Upper lobe of left lung (tissue), 4 donors: Measurements from ENCODE around the gene IGSF9.

ENCODE experiments used
- CTCF ChIP-seq, 6 experiments: fragments of 450-650 bp in 4 of 6; fragments of 200-600 bp in 2 of 6; sonication (generic) in 2 of 6; IDR thresholded peaks; one replicate each; pipeline ENCODE4 v1.5.1; 2016 to 2019; ENCODE audit warnings: antibody characterized with exemption in 6 of 6
- EP300 ChIP-seq, 4 donors: sonication (generic); formaldehyde crosslinking; IDR thresholded peaks; one replicate each; pipeline ENCODE4 v1.5.1; 2017; ENCODE audit warnings: antibody characterized with exemption in 4 of 4, control low read depth in 2 of 4
- POLR2A ChIP-seq, 4 donors: fragments of 450-650 bp; IDR thresholded peaks; one replicate each; pipeline ENCODE4 v1.5.1; 2016 to 2017; ENCODE audit warnings: antibody characterized with exemption in 4 of 4, mild to moderate bottlenecking in 2 of 4
- POLR2AphosphoS5 ChIP-seq, 2 donors: sonication (generic); formaldehyde crosslinking; IDR thresholded peaks; one replicate each; pipeline ENCODE4 v1.5.1; 2017; ENCODE audit warnings: antibody characterized with exemption in 2 of 2

- TF ChIP-seq CTCF (IDR thresholded peaks at IDR 0.05) (no peak), POLR2AphosphoS5 (IDR thresholded peaks at IDR 0.05) (no peak), POLR2A (IDR thresholded peaks at IDR 0.05) (no peak), EP300 (IDR thresholded peaks at IDR 0.05) (no peak)
Measured at GRCh38 chr1:159990005-159990404, 44.6 kb upstream of the IGSF9 start.
